ENCODE results near the gene WDR72. TPM values are rescaled to one million over a fixed set of nuclear protein-coding genes. Genes with fewer than 3 reads are reported as not detected.

The WDR72 gene
- total and polyA plus RNA-seq, 9 donors: 0.04 to 4.4 (median 0.82) TPM; not detected in 2

- DNase-seq: no peak
- intact Hi-C loops (cut with DNase I): no loop called here
- no peak overlapping the region for H3K4me3 ChIP-seq
- no peaks in the 10 kb centered on the region for H3K9me3 ChIP-seq
- no peak for TF ChIP-seq CTCF (IDR thresholded peaks at IDR 0.05)
- TF ChIP-seq EP300 (IDR thresholded peaks at IDR 0.05): no peak
- no peak for TF ChIP-seq POLR2A (IDR thresholded peaks at IDR 0.05)
- WGBS, 3 donors: 76 to 81% (median 80%) methylated on average over 2 of the region's 2 CpGs
- H3K27ac ChIP-seq: no peak overlapping the region
- H3K27me3 ChIP-seq: no peaks in the 10 kb centered on the region
- H3K4me1 ChIP-seq (ENCODE audit: insufficient read depth): no peaks in the 10 kb centered on the region
- no peaks in the 10 kb centered on the region for H3K36me3 ChIP-seq
Observed at GRCh38 chr15:53658255-53658654, 101.2 kb downstream of the WDR72 start.

GRCh38 chr15:53648934-53649333 lies 110.5 kb downstream of the WDR72 start:
- H3K4me1 ChIP-seq (ENCODE audit: insufficient read depth): no peaks in the 10 kb centered on the region
- intact Hi-C loops (cut with DNase I): loop anchor here in 1 of 4 donors (5.0 kb wide), 1 partner anchor 723 kb away; no protein-coding TSS in a partner anchor
- 73 to 95% (median 94%) methylated on average over 2 of the region's 2 CpGs for WGBS, 3 donors
- no peak overlapping the region for H3K27ac ChIP-seq
- H3K36me3 ChIP-seq: no peaks in the 10 kb centered on the region
- DNase-seq: no peak
- H3K27me3 ChIP-seq: no peaks in the 10 kb centered on the region
- TF ChIP-seq CTCF (IDR thresholded peaks at IDR 0.05) (no peak), EP300 (IDR thresholded peaks at IDR 0.05) (no peak), POLR2A (IDR thresholded peaks at IDR 0.05) (no peak)
- H3K4me3 ChIP-seq: no peak overlapping the region
- H3K9me3 ChIP-seq: no peaks in the 10 kb centered on the region

GRCh38 chr15:53644660-53645059 lies 114.8 kb downstream of the WDR72 start:
- DNase-seq: no peak
- intact Hi-C loops (cut with DNase I): loop anchor here in 1 of 4 donors (5.0 kb wide), 1 partner anchor 728 kb away; no protein-coding TSS in a partner anchor
- H3K27me3 ChIP-seq: no peaks in the 10 kb centered on the region
- 52 to 64% (median 59%) methylated on average over 6 of the region's 6 CpGs for WGBS, 3 donors
- H3K4me1 ChIP-seq (ENCODE audit: insufficient read depth): no peaks in the 10 kb centered on the region
- H3K27ac ChIP-seq: no peak overlapping the region
- TF ChIP-seq POLR2A (IDR thresholded peaks at IDR 0.05): no peak
- no peaks in the 10 kb centered on the region for H3K9me3 ChIP-seq
- no peak overlapping the region for H3K4me3 ChIP-seq
- H3K36me3 ChIP-seq: no peaks in the 10 kb centered on the region

GRCh38 chr15:53634517-53635106 lies 124.9 kb downstream of the WDR72 start:
- WGBS, 3 donors: 86 to 95% (median 90%) methylated on average over 2 of the region's 2 CpGs
- Histone ChIP-seq H3K27ac (no peak overlapping the region), H3K4me1 (ENCODE audit: insufficient read depth) (no peaks in the 10 kb centered on the region), H3K9me3 (no peaks in the 10 kb centered on the region), H3K36me3 (no peaks in the 10 kb centered on the region), H3K4me3 (no peak overlapping the region), H3K27me3 (no peaks in the 10 kb centered on the region)
- intact Hi-C loops (cut with DNase I): no loop called here
- DNase-seq: no peak
- TF ChIP-seq POLR2A (IDR thresholded peaks at IDR 0.05) (no peak), CTCF (IDR thresholded peaks at IDR 0.05) (no peak), EP300 (IDR thresholded peaks at IDR 0.05) (no peak)

- H3K27ac ChIP-seq: no peak overlapping the region
- no peak overlapping the region for H3K4me3 ChIP-seq
- no peak for DNase-seq
- intact Hi-C loops (cut with DNase I): no loop called here
- TF ChIP-seq POLR2A (IDR thresholded peaks at IDR 0.05): no peak
- no peak for TF ChIP-seq EP300 (IDR thresholded peaks at IDR 0.05)
- H3K36me3 ChIP-seq: no peaks in the 10 kb centered on the region
- no peaks in the 10 kb centered on the region for H3K9me3 ChIP-seq
- no peaks in the 10 kb centered on the region for H3K4me1 ChIP-seq (ENCODE audit: insufficient read depth)
- no peaks in the 10 kb centered on the region for H3K27me3 ChIP-seq
- 63 to 76% (median 71%) methylated on average over 3 of the region's 3 CpGs for WGBS, 3 donors
Observed at GRCh38 chr15:53627279-53627678, 132.2 kb downstream of the WDR72 start.

All from ovary (tissue), 9 donors.